HepG2 (cell line): ENCODE measurements around the gene BTAF1. TPM values are rescaled to one million over a fixed set of nuclear protein-coding genes. Genes with fewer than 3 reads are reported as not detected.

ENCODE experiments used
- AHDC1 ChIP-seq: sonication (generic); formaldehyde crosslinking; IDR thresholded peaks from 2 replicates; pipeline ENCODE4 v1.5.1; 2020; ENCODE audit warnings: mild to moderate bottlenecking, missing genetic modification reagents, borderline replicate concordance
- ARID2 ChIP-seq: sonication (generic); formaldehyde crosslinking; IDR thresholded peaks from 2 replicates; pipeline ENCODE4 v1.8.1; 2022; ENCODE audit warnings: mild to moderate bottlenecking, missing genetic modification reagents, borderline replicate concordance
- ARNTL ChIP-seq: sonication (generic); formaldehyde crosslinking; IDR thresholded peaks from 2 replicates; pipeline ENCODE4 v1.4.0; 2020; ENCODE audit warnings: mild to moderate bottlenecking, missing genetic modification reagents
- CHD2 ChIP-seq: IDR thresholded peaks from 2 replicates; pipeline ENCODE4 v1.6.1; 2011; ENCODE audit warnings: low read depth, low read length, improper control_type of control experiment
- FOXO1 ChIP-seq: sonication (generic); formaldehyde crosslinking; IDR thresholded peaks from 2 replicates; pipeline ENCODE4 v1.4.0; 2020; ENCODE audit warnings: missing genetic modification reagents
- GZF1 ChIP-seq: sonication (generic); formaldehyde crosslinking; IDR thresholded peaks from 2 replicates; pipeline ENCODE4 v1.5.1; 2020; ENCODE audit warnings: mild to moderate bottlenecking, missing genetic modification reagents
- HNF4A ChIP-seq: sonication (generic); formaldehyde crosslinking; IDR thresholded peaks from 2 replicates; pipeline ENCODE4 v1.4.0; 2020; ENCODE audit warnings: missing genetic modification reagents
- MXI1 ChIP-seq: IDR thresholded peaks from 3 replicates; pipeline ENCODE4 v1.6.1; 2012; ENCODE audit warnings: low read depth, low read length, inconsistent platforms, borderline replicate concordance
- NR2C2 ChIP-seq: sonication (generic); formaldehyde crosslinking; IDR thresholded peaks from 2 replicates; pipeline ENCODE4 v1.4.0; 2020; ENCODE audit warnings: missing genetic modification reagents, mild to moderate bottlenecking, moderate library complexity, borderline replicate concordance
- RNF219 ChIP-seq: sonication (generic); formaldehyde crosslinking; IDR thresholded peaks from 2 replicates; pipeline ENCODE4 v1.5.0; 2020; ENCODE audit warnings: mild to moderate bottlenecking, missing genetic modification reagents
- SIX4 ChIP-seq: sonication (generic); formaldehyde crosslinking; IDR thresholded peaks from 2 replicates; pipeline ENCODE4 v1.4.0; 2020; ENCODE audit warnings: missing genetic modification reagents
- ZBTB14 ChIP-seq: sonication (generic); formaldehyde crosslinking; IDR thresholded peaks from 2 replicates; pipeline ENCODE4 v1.4.0; 2020; ENCODE audit warnings: missing genetic modification reagents
- ZKSCAN1 ChIP-seq: fragments of 150-350 bp; IDR thresholded peaks from 2 replicates; pipeline ENCODE4 v1.6.1; 2014; ENCODE audit warnings: low read length
- ZMAT3 ChIP-seq: sonication (generic); formaldehyde crosslinking; conservative IDR thresholded peaks from 2 replicates; pipeline ENCODE4 v1.7.0; 2021; ENCODE audit warnings: missing genetic modification reagents
- ZNF124 ChIP-seq: sonication (generic); formaldehyde crosslinking; IDR thresholded peaks from 2 replicates; pipeline ENCODE4 v1.4.0; 2020; ENCODE audit warnings: missing genetic modification reagents
- ZNF460 ChIP-seq: sonication (generic); formaldehyde crosslinking; IDR thresholded peaks from 2 replicates; pipeline ENCODE4 v1.5.1; 2020; ENCODE audit warnings: missing genetic modification reagents, mild to moderate bottlenecking, borderline replicate concordance
- ZNF550 ChIP-seq: sonication (generic); formaldehyde crosslinking; IDR thresholded peaks from 2 replicates; pipeline ENCODE4 v1.4.0; 2020; ENCODE audit warnings: mild to moderate bottlenecking, missing genetic modification reagents, borderline replicate concordance
- ZNF644 ChIP-seq: IDR thresholded peaks from 2 replicates; pipeline ENCODE4 v1.6.1; 2016; ENCODE audit warnings: low read depth
- ZNF710 ChIP-seq: sonication (generic); formaldehyde crosslinking; IDR thresholded peaks from 2 replicates; pipeline ENCODE4 v1.5.0; 2020; ENCODE audit warnings: mild to moderate bottlenecking, missing genetic modification reagents, borderline replicate concordance
- ZNF781 ChIP-seq: sonication (generic); formaldehyde crosslinking; IDR thresholded peaks from 2 replicates; pipeline ENCODE4 v1.5.1; 2020; ENCODE audit warnings: borderline replicate concordance, mild to moderate bottlenecking, missing genetic modification reagents; ENCODE audit errors: not compliant biosample characterization
- polyA plus RNA-seq, 8 experiments: library from polyadenylated mRNA; depleted of rRNA in 3 of 8; stranded (reverse) in 7 of 8; unstranded in 1 of 8; fragments of >200 nt; fragmentation: Illumina TruSeq in 4 of 8; extraction: Trizol in 4 of 8; gene quantifications; 2 replicates each; pipeline versions ENCODE4 v1.2.1 to v1.2.3, GENCODE V29; 2011 to 2016; ENCODE audit warnings: low read depth in 4 of 8, missing spikeins in 1 of 8, mixed read lengths in 1 of 8; ENCODE audit not compliant: insufficient read depth in 1 of 8
- total RNA-seq, 5 experiments: library from RNA; depleted of rRNA; stranded (reverse); fragments of >200 nt; fragmentation: Illumina TruSeq; extraction: Trizol; gene quantifications; 2 replicates each; pipeline ENCODE4 v1.2.3, GENCODE V29; 2016; ENCODE audit warnings: low read depth in 1 of 5

BTAF1 gene
- total and polyA plus RNA-seq, 2 of the 13 experiments (the other 11 are each of a cell fraction or from before 2014, with no cell fraction given): 38.6 to 54.1 TPM

- TF ChIP-seq HNF4A: no peak
- no peak for TF ChIP-seq ZNF644 (CRISPR knock-in tag)
- peak; percentile 48; the same call in 1 of the 2 replicates for TF ChIP-seq ARNTL (CRISPR knock-in tag)
- no peak for TF ChIP-seq ZNF550 (CRISPR knock-in tag)
- TF ChIP-seq ZMAT3 (CRISPR knock-in tag): no peak
- TF ChIP-seq ZNF124 (CRISPR knock-in tag): no peak; the same call in 1 of the 2 replicates
- no peak for TF ChIP-seq ZKSCAN1
- TF ChIP-seq RNF219: 0 out of 2 replicates have a peak, but pooled peaks have one; percentile 66
- TF ChIP-seq GZF1 (CRISPR knock-in tag): 0 out of 2 replicates have a peak, but pooled peaks have one; percentile 5
- TF ChIP-seq ZNF460 (CRISPR knock-in tag): no peak
- TF ChIP-seq AHDC1 (CRISPR knock-in tag): no peak
- TF ChIP-seq SIX4 (CRISPR knock-in tag): no peak
- TF ChIP-seq FOXO1 (CRISPR knock-in tag): no peak
- TF ChIP-seq CHD2: no peak
- peak; percentile 82 for TF ChIP-seq ZNF781
- TF ChIP-seq MXI1: no peak
- no peak for TF ChIP-seq NR2C2 (CRISPR knock-in tag)
- peak; percentile 84; the same call in 1 of the 2 replicates for TF ChIP-seq ZNF710
- TF ChIP-seq ARID2 (CRISPR knock-in tag): no peak
- TF ChIP-seq ZBTB14 (CRISPR knock-in tag): no peak
Observed at GRCh38 chr10:91909117-91909677, 14.4 kb upstream of the BTAF1 start, which contains the start of gene FGFBP3 (continued).
